SJSA1 (cell line): ENCODE results near the gene WHRN. TPM values are rescaled to one million over a fixed set of nuclear protein-coding genes. Genes with fewer than 3 reads are reported as not detected.
A peak's percentile ranks its signal among the peaks of the same experiment; 100 is the strongest.

Experiments
- DNase-seq, 2 experiments: peaks; one replicate each; pipeline ENCODE4 v3.0.0-alpha.2; 2015 to 2020; ENCODE audit warnings: low spot score in 2 of 2, low read depth in 1 of 2
- H3K27ac ChIP-seq: fragments of 250-450 bp; sonication (Bioruptor Pico); 2 replicates; pipeline ENCODE4 v1.5.1; 2020; ENCODE audit warnings: mild to moderate bottlenecking, moderate library complexity
- H3K27me3 ChIP-seq: fragments of 250-450 bp; sonication (Bioruptor Pico); replicated peaks from 2 replicates; pipeline ENCODE4 v1.5.1; 2020; ENCODE audit warnings: mild to moderate bottlenecking, moderate library complexity
- H3K36me3 ChIP-seq: fragments of 250-450 bp; sonication (Bioruptor Pico); 2 replicates; pipeline ENCODE4 v1.5.1; 2020; ENCODE audit warnings: mild to moderate bottlenecking
- H3K4me1 ChIP-seq: fragments of 250-450 bp; sonication (Bioruptor Pico); replicated peaks from 2 replicates; pipeline ENCODE4 v1.6.1; 2021; ENCODE audit warnings: mild to moderate bottlenecking
- H3K4me3 ChIP-seq: fragments of 250-450 bp; sonication (Bioruptor Pico); 2 replicates; pipeline ENCODE4 v1.5.1; 2020; ENCODE audit warnings: mild to moderate bottlenecking
- H3K9me3 ChIP-seq: fragments of 250-450 bp; sonication (Bioruptor Pico); replicated peaks from 2 replicates; pipeline ENCODE4 v1.5.1; 2020; ENCODE audit warnings: mild to moderate bottlenecking
- total RNA-seq: library from RNA; depleted of rRNA; stranded (reverse); fragments of >200 nt; shearing (Covaris generic); gene quantifications from 2 replicates; pipeline ENCODE4 v1.2.3, GENCODE V29; 2014

WHRN gene
- total RNA-seq, 1 experiment from 2014 or later, result 1.4 TPM

- Histone ChIP-seq H3K27me3 (no peaks in the 10 kb centered on the region), H3K4me3 (no peak overlapping the region), H3K9me3 (no peaks in the 10 kb centered on the region), H3K4me1 (no peaks in the 10 kb centered on the region), H3K36me3 (no peaks in the 10 kb centered on the region), H3K27ac (no peak overlapping the region)
- no peak for DNase-seq
Measured at GRCh38 chr9:114493521-114494184, 11.6 kb downstream of the WHRN start.

GRCh38 chr9:114492991-114493390 is 12.3 kb downstream of the WHRN start:
- Histone ChIP-seq H3K27ac (no peak overlapping the region), H3K36me3 (no peaks in the 10 kb centered on the region), H3K4me1 (no peaks in the 10 kb centered on the region), H3K4me3 (no peak overlapping the region), H3K9me3 (no peaks in the 10 kb centered on the region), H3K27me3 (no peaks in the 10 kb centered on the region)
- DNase-seq, result no peak

- Histone ChIP-seq H3K4me3 (no peak overlapping the region), H3K4me1 (no peaks in the 10 kb centered on the region)
Measured at GRCh38 chr9:114491430-114492003, 13.8 kb downstream of the WHRN start.

GRCh38 chr9:114489928-114490327 is 15.3 kb downstream of the WHRN start:
- Histone ChIP-seq H3K27ac (no peak overlapping the region), H3K9me3 (no peaks in the 10 kb centered on the region), H3K27me3 (no peaks in the 10 kb centered on the region), H3K36me3 (no peaks in the 10 kb centered on the region), H3K4me1 (peaks cover 4% of the 10 kb centered on the region), H3K4me3 (no peak overlapping the region)
- no peak for DNase-seq

More at GRCh38 chr9:114491430-114492003, 13.8 kb downstream of the WHRN start:
- H3K27me3 ChIP-seq, result no peaks in the 10 kb centered on the region
- DNase-seq, result no peak
- H3K36me3 ChIP-seq, result no peaks in the 10 kb centered on the region
- no peaks in the 10 kb centered on the region for H3K9me3 ChIP-seq
- no peak overlapping the region for H3K27ac ChIP-seq

GRCh38 chr9:114488398-114489129 is 16.7 kb downstream of the WHRN start:
- H3K27ac ChIP-seq, result no peak overlapping the region
- no peaks in the 10 kb centered on the region for H3K9me3 ChIP-seq
- H3K4me1 ChIP-seq, result peaks cover 8% of the 10 kb centered on the region
- no peak for DNase-seq
- H3K36me3 ChIP-seq, result no peaks in the 10 kb centered on the region
- H3K4me3 ChIP-seq, result no peak overlapping the region
- H3K27me3 ChIP-seq, result no peaks in the 10 kb centered on the region

- Histone ChIP-seq H3K27ac (no peak overlapping the region), H3K36me3 (no peaks in the 10 kb centered on the region), H3K27me3 (no peaks in the 10 kb centered on the region), H3K4me1 (peaks cover 8% of the 10 kb centered on the region), H3K9me3 (no peaks in the 10 kb centered on the region), H3K4me3 (no peak overlapping the region)
- DNase-seq, result peak; percentile 56 to 70
Measured at GRCh38 chr9:114487607-114488300, 17.5 kb downstream of the WHRN start.

- H3K4me1 ChIP-seq, result peaks cover 8% of the 10 kb centered on the region
- H3K4me3 ChIP-seq, result no peak overlapping the region
- DNase-seq, result no peak
Measured at GRCh38 chr9:114486205-114486963, 18.9 kb downstream of the WHRN start.

GRCh38 chr9:114484854-114485443 is 20.3 kb downstream of the WHRN start:
- DNase-seq, result peak in 1 of 2 experiments; percentile 11
- Histone ChIP-seq H3K27me3 (no peaks in the 10 kb centered on the region), H3K4me1 (peaks cover 8% of the 10 kb centered on the region), H3K4me3 (no peak overlapping the region), H3K9me3 (no peaks in the 10 kb centered on the region), H3K27ac (no peak overlapping the region), H3K36me3 (no peaks in the 10 kb centered on the region)

More at GRCh38 chr9:114486205-114486963, 18.9 kb downstream of the WHRN start:
- no peaks in the 10 kb centered on the region for H3K27me3 ChIP-seq
- H3K27ac ChIP-seq, result no peak overlapping the region
- no peaks in the 10 kb centered on the region for H3K36me3 ChIP-seq
- no peaks in the 10 kb centered on the region for H3K9me3 ChIP-seq

- Histone ChIP-seq H3K4me1 (peaks cover 8% of the 10 kb centered on the region), H3K4me3 (no peak overlapping the region), H3K27ac (no peak overlapping the region), H3K27me3 (no peaks in the 10 kb centered on the region), H3K36me3 (no peaks in the 10 kb centered on the region), H3K9me3 (no peaks in the 10 kb centered on the region)
- DNase-seq, result no peak
Measured at GRCh38 chr9:114484215-114484853, 20.9 kb downstream of the WHRN start.

- no peak overlapping the region for H3K27ac ChIP-seq
- H3K4me1 ChIP-seq, result peaks cover 8% of the 10 kb centered on the region
- H3K36me3 ChIP-seq, result no peaks in the 10 kb centered on the region
- H3K27me3 ChIP-seq, result no peaks in the 10 kb centered on the region
- no peak overlapping the region for H3K4me3 ChIP-seq
- DNase-seq, result no peak
- no peaks in the 10 kb centered on the region for H3K9me3 ChIP-seq
Measured at GRCh38 chr9:114483499-114483898, 21.8 kb downstream of the WHRN start.

- DNase-seq, result no peak
- H3K4me3 ChIP-seq, result no peak overlapping the region
- H3K9me3 ChIP-seq, result no peaks in the 10 kb centered on the region
- no peaks in the 10 kb centered on the region for H3K27me3 ChIP-seq
- H3K4me1 ChIP-seq, result peaks cover 8% of the 10 kb centered on the region
- no peak overlapping the region for H3K27ac ChIP-seq
- H3K36me3 ChIP-seq, result no peaks in the 10 kb centered on the region
Measured at GRCh38 chr9:114482593-114482992, 22.7 kb downstream of the WHRN start.

GRCh38 chr9:114481789-114482188 is 23.5 kb downstream of the WHRN start:
- Histone ChIP-seq H3K27ac (no peak overlapping the region), H3K4me1 (peaks cover 8% of the 10 kb centered on the region), H3K9me3 (no peaks in the 10 kb centered on the region), H3K4me3 (no peak overlapping the region), H3K27me3 (no peaks in the 10 kb centered on the region), H3K36me3 (no peaks in the 10 kb centered on the region)
- DNase-seq, result no peak
